ENCODE measurements around the gene VEZF1.
A peak's percentile ranks its signal among the peaks of the same experiment; 100 is the strongest.
"Not testable (repeated sequence)": the region's sequence is repeated elsewhere in the genome, so short reads cannot be mapped to it uniquely, and the experiment has no call there.

VEZF1 gene

DNA sequence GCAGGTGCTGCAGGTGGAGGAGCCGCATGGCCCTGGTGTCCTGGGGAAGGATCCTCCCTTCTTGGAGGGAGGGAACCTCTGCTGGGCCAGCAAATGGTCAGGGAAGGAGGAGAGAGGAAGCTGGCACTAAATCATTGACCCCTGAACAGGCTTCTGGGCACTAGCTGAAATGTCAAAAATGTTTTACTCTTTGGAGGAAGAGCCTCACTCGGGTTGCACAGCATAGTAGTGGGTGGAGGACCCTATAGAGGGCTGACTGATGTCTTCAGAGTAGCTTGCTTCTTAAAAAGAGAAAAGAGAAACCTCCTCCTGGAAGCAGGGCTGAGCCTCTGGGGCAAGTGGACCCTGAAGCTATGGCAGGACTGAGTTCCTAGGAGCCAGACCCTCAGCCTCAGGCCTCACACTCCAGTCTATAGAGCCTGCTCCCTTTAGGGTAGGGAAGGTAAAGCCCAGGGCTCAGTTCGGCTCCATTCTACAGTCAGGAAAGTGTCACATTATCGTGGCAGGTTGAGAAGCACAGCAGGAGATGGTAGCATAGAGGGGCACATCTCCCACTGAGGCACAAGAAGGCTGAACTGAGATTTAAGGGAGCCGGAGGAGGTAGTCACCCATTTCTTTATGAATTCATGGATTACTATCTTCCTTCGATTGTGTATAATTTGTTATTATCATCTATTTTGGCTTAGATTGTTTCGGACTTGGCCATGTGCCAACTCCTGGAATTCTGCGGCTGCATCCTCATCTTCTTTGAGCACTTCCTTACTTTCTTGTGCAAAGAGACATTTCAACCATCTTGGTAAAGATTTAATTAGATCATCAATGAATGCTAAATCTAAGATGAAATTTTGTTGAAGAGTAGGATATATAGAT is 25.5 kb downstream of the VEZF1 start:
- Histone ChIP-seq H3K4me1 (ENCODE audit: control insufficient read depth, insufficient read depth, low read length) (no peaks in the 10 kb centered on the region), H3K4me3 (ENCODE audit: low read length) (no peak overlapping the region), H3K27ac (ENCODE audit: low read depth, low read length) (no peak overlapping the region), H3K9ac (ENCODE audit: low read length) (no peak overlapping the region), H3K27me3 (ENCODE audit: control insufficient read depth, insufficient read depth, low read length) (no peaks in the 10 kb centered on the region), H3K36me3 (ENCODE audit: control insufficient read depth, insufficient read depth, low read length) (no peaks in the 10 kb centered on the region)

DNA sequence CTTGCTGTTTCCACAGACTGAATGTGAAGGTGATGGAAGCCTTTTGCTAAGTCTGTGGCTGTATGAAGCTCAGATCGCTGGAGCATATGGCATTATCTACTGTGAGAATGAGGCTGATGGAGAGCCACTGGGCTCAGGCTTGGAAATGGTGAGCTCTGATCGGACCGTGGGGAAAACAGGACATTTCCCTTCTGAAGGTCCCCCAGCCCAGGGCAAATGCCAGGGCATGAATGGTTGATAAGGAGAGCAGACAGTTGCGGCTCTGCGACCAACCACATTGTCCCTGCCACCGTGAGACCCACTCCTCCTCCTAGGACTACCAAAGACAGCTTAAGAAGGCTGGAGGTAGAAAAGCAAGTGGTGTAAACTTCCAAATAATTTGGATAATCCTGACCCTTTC is 28.1 kb downstream of the VEZF1 start:
- H3K36me3 ChIP-seq (ENCODE audit: control insufficient read depth, insufficient read depth, low read length) = no peaks in the 10 kb centered on the region
- H3K27ac ChIP-seq (ENCODE audit: low read depth, low read length) = no peak overlapping the region
- no peaks in the 10 kb centered on the region for H3K27me3 ChIP-seq (ENCODE audit: control insufficient read depth, insufficient read depth, low read length)
- peaks cover 7% of the 10 kb centered on the region for H3K4me1 ChIP-seq (ENCODE audit: control insufficient read depth, insufficient read depth, low read length)
- H3K9ac ChIP-seq (ENCODE audit: low read length) = no peak overlapping the region
- H3K4me3 ChIP-seq (ENCODE audit: low read length) = no peak overlapping the region

DNA sequence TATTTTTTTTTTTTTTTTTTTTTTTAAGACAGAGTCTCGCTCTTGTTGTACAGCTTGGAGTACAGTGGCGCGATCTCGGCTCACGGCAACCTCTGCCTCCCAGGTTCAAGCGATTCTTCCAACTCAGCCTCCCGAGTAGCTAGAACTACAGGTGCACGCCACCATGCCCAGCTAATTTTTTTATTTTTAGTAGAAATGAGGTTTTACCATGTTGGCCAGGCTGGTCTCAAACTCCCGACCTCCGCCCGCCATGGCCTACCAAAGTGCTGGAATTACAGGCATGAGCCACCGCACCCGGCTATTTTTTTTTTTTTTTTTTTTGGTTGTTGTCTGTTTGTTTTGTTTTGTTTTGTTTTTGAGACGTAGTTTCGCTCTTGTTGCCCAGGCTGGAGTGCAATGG is 29.7 kb downstream of the VEZF1 start:
- not testable (repeated sequence) for H3K9ac ChIP-seq (ENCODE audit: low read length); H3K27me3 ChIP-seq (ENCODE audit: control insufficient read depth, insufficient read depth, low read length); H3K36me3 ChIP-seq (ENCODE audit: control insufficient read depth, insufficient read depth, low read length); H3K27ac ChIP-seq (ENCODE audit: low read depth, low read length); H3K4me3 ChIP-seq (ENCODE audit: low read length)
- H3K4me1 ChIP-seq (ENCODE audit: control insufficient read depth, insufficient read depth, low read length) = peaks cover 13% of the 10 kb centered on the region

GRCh38 chr17:57957886-57958285 is 30.2 kb downstream of the VEZF1 start:
- H3K27ac ChIP-seq (ENCODE audit: low read depth, low read length) = no peak overlapping the region
- no peak overlapping the region for H3K4me3 ChIP-seq (ENCODE audit: low read length)
- H3K27me3 ChIP-seq (ENCODE audit: control insufficient read depth, insufficient read depth, low read length) = no peaks in the 10 kb centered on the region
- peaks cover 18% of the 10 kb centered on the region for H3K4me1 ChIP-seq (ENCODE audit: control insufficient read depth, insufficient read depth, low read length)
- H3K36me3 ChIP-seq (ENCODE audit: control insufficient read depth, insufficient read depth, low read length) = no peaks in the 10 kb centered on the region
- no peak overlapping the region for H3K9ac ChIP-seq (ENCODE audit: low read length)

GRCh38 chr17:57957120-57957850 is 30.8 kb downstream of the VEZF1 start:
- H3K4me1 ChIP-seq (ENCODE audit: control insufficient read depth, insufficient read depth, low read length) = peaks cover 23% of the 10 kb centered on the region

DNA sequence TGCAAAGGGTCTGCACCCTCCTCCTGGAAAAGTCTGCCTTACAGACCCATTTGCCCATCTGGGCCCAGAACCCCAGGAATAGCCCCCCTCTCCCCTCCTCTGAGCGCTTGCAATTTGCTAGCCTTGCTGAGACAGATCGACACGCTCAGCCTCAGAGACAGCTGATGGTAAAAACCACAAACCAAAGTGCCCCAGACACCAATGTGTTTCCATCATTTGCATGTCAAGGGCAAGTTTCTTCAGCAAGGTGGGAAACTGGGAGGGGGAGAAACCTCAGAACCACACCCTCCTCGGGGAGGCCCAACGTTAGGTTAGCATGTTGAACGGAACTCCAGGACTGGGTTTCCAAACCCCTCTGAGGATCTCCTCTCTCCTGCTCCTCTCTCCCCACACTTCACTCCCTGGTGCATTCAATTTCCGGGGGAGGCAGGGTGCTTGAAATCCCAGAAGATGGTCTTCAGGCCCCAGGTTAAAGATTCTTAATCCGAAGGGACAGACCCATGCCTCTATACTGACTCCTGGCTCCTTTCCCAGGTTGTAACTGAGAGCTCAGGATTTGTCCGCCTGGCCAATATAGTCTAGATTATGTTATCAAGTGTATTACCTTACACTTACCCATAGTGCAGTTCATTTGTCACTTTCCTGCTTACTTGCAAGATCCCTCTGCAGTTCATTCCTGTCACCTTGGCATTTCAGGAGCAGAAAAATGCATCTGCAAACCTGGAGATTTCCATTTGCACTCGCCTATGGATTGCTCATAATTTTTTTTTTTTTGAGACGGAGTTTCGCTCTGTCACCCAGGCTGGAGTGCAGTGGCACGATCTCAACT is 31.5 kb downstream of the VEZF1 start:
- Histone ChIP-seq H3K36me3 (ENCODE audit: control insufficient read depth, insufficient read depth, low read length) (no peaks in the 10 kb centered on the region), H3K27ac (ENCODE audit: low read depth, low read length) (peak overlapping the region; percentile 95), H3K4me3 (ENCODE audit: low read length) (no peak overlapping the region), H3K9ac (ENCODE audit: low read length) (no peak overlapping the region), H3K27me3 (ENCODE audit: control insufficient read depth, insufficient read depth, low read length) (no peaks in the 10 kb centered on the region), H3K4me1 (ENCODE audit: control insufficient read depth, insufficient read depth, low read length) (peaks cover 23% of the 10 kb centered on the region)

More at GRCh38 chr17:57957120-57957850, 30.8 kb downstream of the VEZF1 start:
- no peaks in the 10 kb centered on the region for H3K27me3 ChIP-seq (ENCODE audit: control insufficient read depth, insufficient read depth, low read length)
- H3K9ac ChIP-seq (ENCODE audit: low read length) = no peak overlapping the region
- H3K27ac ChIP-seq (ENCODE audit: low read depth, low read length) = no peak overlapping the region
- H3K36me3 ChIP-seq (ENCODE audit: control insufficient read depth, insufficient read depth, low read length) = no peaks in the 10 kb centered on the region
- no peak overlapping the region for H3K4me3 ChIP-seq (ENCODE audit: low read length)

DNA sequence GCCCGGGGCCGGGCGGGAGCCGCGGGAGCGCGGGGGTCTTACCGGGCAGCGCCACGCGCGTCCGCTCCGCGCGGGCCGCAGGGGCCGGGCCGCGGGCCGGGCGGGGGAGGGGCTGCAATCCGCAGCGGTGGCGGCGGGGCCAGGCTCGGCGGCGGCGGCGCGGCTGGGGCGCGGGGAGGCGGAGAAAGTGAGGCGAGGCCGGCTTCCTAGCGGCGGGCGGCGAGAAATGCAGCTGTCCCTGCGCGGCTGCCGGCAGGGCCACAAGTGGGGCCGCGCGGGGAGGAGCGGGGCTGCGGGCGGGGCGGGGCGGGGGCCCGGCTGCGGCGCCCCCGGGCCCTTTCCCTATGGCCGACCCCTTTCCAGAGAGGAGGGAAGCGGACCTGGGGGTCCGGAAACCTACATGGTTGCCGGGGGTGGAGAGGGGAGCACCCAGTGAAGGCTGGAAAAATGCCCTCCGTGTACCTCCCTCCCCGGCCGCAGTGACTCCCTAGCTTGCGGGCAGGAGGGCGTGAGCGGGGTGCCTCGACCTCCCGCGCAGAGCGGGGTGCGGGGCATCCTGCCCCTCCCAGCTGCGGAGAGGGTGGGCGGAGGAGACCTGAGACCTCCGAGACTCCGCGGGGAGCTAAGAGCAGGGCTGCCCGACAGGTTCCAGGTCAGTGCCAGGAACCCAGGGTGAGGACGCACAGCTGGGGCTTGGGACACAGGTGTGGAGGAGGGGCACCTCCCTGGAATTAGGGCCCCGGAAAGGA is 32.7 kb downstream of the VEZF1 start, which contains the start of gene CUEDC1:
Gene CUEDC1, minus strand, starts transcription at position 230 of the 749 bp plus-strand sequence. CDS start 69,848 bp downstream, outside the sequence.
- Histone ChIP-seq H3K27ac (ENCODE audit: low read depth, low read length) (peak within 1 kb of the TSS; percentile 97), H3K4me1 (ENCODE audit: control insufficient read depth, insufficient read depth, low read length) (peaks cover 30% of the 10 kb centered on the region), H3K27me3 (ENCODE audit: control insufficient read depth, insufficient read depth, low read length) (no peaks in the 10 kb centered on the region), H3K36me3 (ENCODE audit: control insufficient read depth, insufficient read depth, low read length) (no peaks in the 10 kb centered on the region), H3K4me3 (ENCODE audit: low read length) (peak within 1 kb of the TSS; percentile 79), H3K9ac (ENCODE audit: low read length) (peak within 1 kb of the TSS; percentile 71)

- H3K4me1 ChIP-seq (ENCODE audit: control insufficient read depth, insufficient read depth, low read length) = peaks cover 34% of the 10 kb centered on the region
Observed at GRCh38 chr17:57954397-57955182, 33.5 kb downstream of the VEZF1 start.

GRCh38 chr17:57953705-57954396 is 34.2 kb downstream of the VEZF1 start:
- Histone ChIP-seq H3K4me1 (ENCODE audit: control insufficient read depth, insufficient read depth, low read length) (peaks cover 40% of the 10 kb centered on the region), H3K27me3 (ENCODE audit: control insufficient read depth, insufficient read depth, low read length) (no peaks in the 10 kb centered on the region), H3K9ac (ENCODE audit: low read length) (no peak overlapping the region), H3K36me3 (ENCODE audit: control insufficient read depth, insufficient read depth, low read length) (no peaks in the 10 kb centered on the region), H3K4me3 (ENCODE audit: low read length) (peak overlapping the region; percentile 67), H3K27ac (ENCODE audit: low read depth, low read length) (peak overlapping the region; percentile 97)

More at GRCh38 chr17:57954397-57955182, 33.5 kb downstream of the VEZF1 start:
- Histone ChIP-seq H3K36me3 (ENCODE audit: control insufficient read depth, insufficient read depth, low read length) (no peaks in the 10 kb centered on the region), H3K9ac (ENCODE audit: low read length) (peak overlapping the region; percentile 71), H3K4me3 (ENCODE audit: low read length) (peak overlapping the region; percentile 67), H3K27me3 (ENCODE audit: control insufficient read depth, insufficient read depth, low read length) (no peaks in the 10 kb centered on the region), H3K27ac (ENCODE audit: low read depth, low read length) (peak overlapping the region; percentile 97)

GRCh38 chr17:57953219-57953618 is 34.8 kb downstream of the VEZF1 start:
- Histone ChIP-seq H3K36me3 (ENCODE audit: control insufficient read depth, insufficient read depth, low read length) (no peaks in the 10 kb centered on the region), H3K27ac (ENCODE audit: low read depth, low read length) (peak overlapping the region; percentile 97), H3K4me3 (ENCODE audit: low read length) (peak overlapping the region; percentile 67), H3K4me1 (ENCODE audit: control insufficient read depth, insufficient read depth, low read length) (peaks cover 46% of the 10 kb centered on the region), H3K9ac (ENCODE audit: low read length) (no peak overlapping the region), H3K27me3 (ENCODE audit: control insufficient read depth, insufficient read depth, low read length) (no peaks in the 10 kb centered on the region)
